Right renal pelvis (tissue), 4 donors: ENCODE data around the gene NANS. TPM values are rescaled to one million over a fixed set of nuclear protein-coding genes. Genes with fewer than 3 reads are reported as not detected.
A peak's percentile ranks its signal among the peaks of the same experiment; 100 is the strongest.
"Not testable (repeated sequence)": the region's sequence is repeated elsewhere in the genome, so short reads cannot be mapped to it uniquely, and the experiment has no call there.

Source experiments
- DNase-seq, 4 donors: peaks; one replicate each; pipeline ENCODE4 v3.0.0-alpha.2; 2013; ENCODE audit warnings: low read depth in 4 of 4, low spot score in 3 of 4, missing footprints in 1 of 4
- polyA plus RNA-seq, 4 donors: library from polyadenylated mRNA; unstranded; fragments of 120-200 nt; gene quantifications; one replicate each; pipeline ENCODE4 v1.2.1, GENCODE V29; 2013; ENCODE audit not compliant: insufficient read length in 4 of 4

NANS gene
- 10 to 100 TPM; 37.5 to 41.2 (median 38.9) TPM for polyA plus RNA-seq

GRCh38 chr9:98056269-98057137 lies at the start of gene NANS:
Gene NANS, plus strand, starts transcription at chr9:98056732. Its CDS starts 77 bp downstream, at chr9:98056809.
- DNase-seq = peak; percentile 75 to 82 (median 77)

GRCh38 chr9:98007251-98007928 lies 49.1 kb upstream of the NANS start:
- DNase-seq = no peak

- DNase-seq = no peak
These were observed 47.8 kb upstream of the NANS start for GRCh38 chr9:98008764-98009163.

- no peak for DNase-seq
These were observed 47.1 kb upstream of the NANS start for GRCh38 chr9:98009437-98009836.

- DNase-seq = no peak
These were observed 46.6 kb upstream of the NANS start for GRCh38 chr9:98009936-98010335.

- DNase-seq = no peak
These were observed 46.1 kb upstream of the NANS start for GRCh38 chr9:98010445-98010844.

GRCh38 chr9:98011122-98011521 lies 45.4 kb upstream of the NANS start:
- no peak for DNase-seq

GRCh38 chr9:98016137-98016680 lies 40.3 kb upstream of the NANS start:
- no peak for DNase-seq

- no peak for DNase-seq
These were observed 39.2 kb upstream of the NANS start for GRCh38 chr9:98017306-98017705.

- DNase-seq = no peak
These were observed 38.2 kb upstream of the NANS start for GRCh38 chr9:98018347-98018746.

GRCh38 chr9:98019098-98019497 lies 37.4 kb upstream of the NANS start:
- no peak for DNase-seq

GRCh38 chr9:98019869-98020268 lies 36.7 kb upstream of the NANS start:
- DNase-seq = not testable (repeated sequence)

GRCh38 chr9:98020476-98021145 lies 35.9 kb upstream of the NANS start:
- no peak for DNase-seq

GRCh38 chr9:98021306-98022040 lies 35.1 kb upstream of the NANS start:
- no peak for DNase-seq

GRCh38 chr9:98022447-98022846 lies 34.1 kb upstream of the NANS start:
- DNase-seq = no peak

- DNase-seq = no peak
These were observed 31.8 kb upstream of the NANS start for GRCh38 chr9:98024702-98025101.

- DNase-seq = no peak
These were observed 25.4 kb upstream of the NANS start for GRCh38 chr9:98031169-98031568.

- DNase-seq = no peak
These were observed 24.6 kb upstream of the NANS start for GRCh38 chr9:98031935-98032334.

GRCh38 chr9:98034593-98035546 lies 21.7 kb upstream of the NANS start:
- peak; percentile 40 to 69 (median 58) for DNase-seq
